H1 (cell line): ENCODE results near the gene PPP1R13B. TPM values are rescaled to one million over a fixed set of nuclear protein-coding genes. Genes with fewer than 3 reads are reported as not detected.

Experiments
- CHD2 ChIP-seq: IDR thresholded peaks from 2 replicates; pipeline ENCODE4 v1.6.1; 2012; ENCODE audit warnings: low read length, improper control_type of control experiment
- POU5F1 ChIP-seq: IDR thresholded peaks from 2 replicates; pipeline ENCODE4 v1.6.1; 2011; ENCODE audit warnings: low read depth, mild to moderate bottlenecking, low read length, moderate library complexity
- RAD21 ChIP-seq, 2 experiments: IDR thresholded peaks in 1 of 2; conservative IDR thresholded peaks in 1 of 2; 2 replicates each; pipeline ENCODE4 v1.6.1; 2011; ENCODE audit warnings: low read depth in 2 of 2, low read length in 2 of 2, improper control_type of control experiment in 1 of 2, inconsistent platforms in 1 of 2, mild to moderate bottlenecking in 1 of 2, moderate library complexity in 1 of 2
- TAF1 ChIP-seq: IDR thresholded peaks from 2 replicates; pipeline ENCODE4 v1.6.1; 2011; ENCODE audit warnings: mild to moderate bottlenecking, low read depth, low read length
- TCF12 ChIP-seq: IDR thresholded peaks from 2 replicates; pipeline ENCODE4 v1.6.1; 2011; ENCODE audit warnings: low read depth, mild to moderate bottlenecking, low read length
- polyA plus RNA-seq, 7 experiments: library from polyadenylated mRNA; depleted of rRNA in 3 of 7; stranded (reverse) in 5 of 7; unstranded in 2 of 7; fragments of >200 nt in 5 of 7; fragments of 200-250 nt in 2 of 7; gene quantifications; 1 replicate in 5 of 7; 2 replicates in 1 of 7; 4 replicates in 1 of 7; pipeline versions ENCODE4 v1.2.1 to v1.2.3, GENCODE V29; 2011 to 2013; ENCODE audit warnings: missing spikeins in 2 of 7, mixed read lengths in 2 of 7
- total RNA-seq: library from RNA; stranded (reverse); fragmentation: NEBNext Ultra II Directional; extraction: Animal tissue kit (Norgen Biotek cat#: 25700); gene quantifications from 2 replicates; pipeline ENCODE4 v1.2.1, GENCODE V29; 2021
- TF ChIP-seq, protein P1 (sequence below): IDR thresholded peaks from 2 replicates; pipeline ENCODE4 v1.6.1; 2011; ENCODE audit warnings: low read length, improper control_type of control experiment

The PPP1R13B gene
- total and polyA plus RNA-seq, 2 of the 8 experiments (the other 6 are each of a cell fraction or from before 2014, with no cell fraction given) = 2.6 to 8.9 TPM

DNA sequence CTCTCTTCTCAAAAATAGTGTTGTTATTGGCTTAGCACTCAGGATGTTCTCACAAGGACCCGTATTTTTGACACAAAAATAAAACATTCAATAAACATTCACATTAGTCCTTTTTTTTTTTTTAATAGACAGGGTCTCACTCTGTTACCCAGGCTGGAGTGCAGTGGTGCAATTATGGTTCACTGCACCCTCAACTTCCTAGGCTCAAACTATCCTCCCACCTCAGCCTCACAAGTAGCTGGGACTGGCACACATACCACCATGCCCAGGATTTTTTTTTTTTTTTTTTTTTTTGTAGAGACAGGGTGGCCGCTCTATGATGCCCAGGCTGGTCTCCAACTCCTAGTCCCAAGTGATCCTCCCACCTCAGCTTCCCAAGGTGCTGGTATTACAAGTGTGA, 27.0 kb downstream of the PPP1R13B start (continued):
- TF ChIP-seq, protein P1, sequence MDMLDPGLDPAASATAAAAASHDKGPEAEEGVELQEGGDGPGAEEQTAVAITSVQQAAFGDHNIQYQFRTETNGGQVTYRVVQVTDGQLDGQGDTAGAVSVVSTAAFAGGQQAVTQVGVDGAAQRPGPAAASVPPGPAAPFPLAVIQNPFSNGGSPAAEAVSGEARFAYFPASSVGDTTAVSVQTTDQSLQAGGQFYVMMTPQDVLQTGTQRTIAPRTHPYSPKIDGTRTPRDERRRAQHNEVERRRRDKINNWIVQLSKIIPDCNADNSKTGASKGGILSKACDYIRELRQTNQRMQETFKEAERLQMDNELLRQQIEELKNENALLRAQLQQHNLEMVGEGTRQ = no peak
- TF ChIP-seq TCF12 (no peak), TAF1 (no peak), CHD2 (no peak), POU5F1 (no peak), RAD21 (IDR thresholded peaks at IDR 0.05 in 1 of 2, conservative IDR thresholded peaks at IDR 0.05 in 1 of 2; ENCODE audit: low read depth in 2 of 2, low read length in 2 of 2) (no peak)
